NCI-H1694 (cell line): ENCODE measurements around the gene NFIC.

Experiments used
- DNase-seq: peaks from one replicate; lab custom pipeline; 2025; lab: John Stamatoyannopoulos, UW

Gene NFIC

GRCh38 chr19:3511506-3512251, 145.3 kb downstream of the NFIC start:
- no peak for DNase-seq

- DNase-seq = no peak
These were observed 146.3 kb downstream of the NFIC start for GRCh38 chr19:3512562-3513228.

- no peak for DNase-seq
These were observed 147.1 kb downstream of the NFIC start for GRCh38 chr19:3513229-3514140.

- no peak for DNase-seq
These were observed 148.5 kb downstream of the NFIC start for GRCh38 chr19:3514930-3515329.

- DNase-seq = no peak
These were observed 149.6 kb downstream of the NFIC start for GRCh38 chr19:3515891-3516422.

- peak; percentile 31 for DNase-seq
These were observed 150.4 kb downstream of the NFIC start for GRCh38 chr19:3516675-3517207.

- DNase-seq = no peak
These were observed 151.3 kb downstream of the NFIC start for GRCh38 chr19:3517638-3518037.

GRCh38 chr19:3518255-3518654, 151.9 kb downstream of the NFIC start:
- DNase-seq = no peak

GRCh38 chr19:3518659-3519058, 152.3 kb downstream of the NFIC start:
- DNase-seq = no peak
